ENCODE measurements around the gene ULK3. TPM values are rescaled to one million over a fixed set of nuclear protein-coding genes. Genes with fewer than 3 reads are reported as not detected.
A peak's percentile ranks its signal among the peaks of the same experiment; 100 is the strongest.

The ULK3 gene
- total and polyA plus RNA-seq, 2 of the 4 experiments (the other 2 are of a cell fraction): 11.8 to 22.7 TPM

DNA sequence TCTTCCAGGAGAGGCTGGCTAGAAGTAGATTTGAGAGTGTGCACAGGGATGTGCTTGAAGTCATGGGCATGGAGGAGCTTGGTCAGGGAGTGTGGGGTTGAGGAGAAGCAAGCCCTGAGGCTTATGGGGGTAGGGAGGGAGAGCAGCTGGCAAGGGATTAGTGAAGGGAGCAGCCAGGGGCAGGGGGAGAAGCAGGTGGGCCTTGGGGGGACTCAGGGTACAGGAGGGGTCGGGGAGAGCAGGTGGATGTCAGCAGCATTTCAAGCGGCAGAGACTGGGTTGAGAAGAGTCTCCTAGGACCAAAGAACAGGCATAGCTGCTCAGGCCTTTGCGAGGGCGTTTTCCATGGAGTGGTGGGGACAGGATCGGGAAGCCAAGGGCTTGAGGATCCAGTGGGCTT, 33.7 kb downstream of the ULK3 start:
- intact Hi-C loops (cut with micrococcal nuclease): no loop called here
- TF ChIP-seq FOS (IDR thresholded peaks at IDR 0.05; ENCODE audit: low read depth, low read length): no peak
- no peak for TF ChIP-seq MXI1 (IDR thresholded peaks at IDR 0.05; ENCODE audit: borderline replicate concordance, low read depth, low read length)
- TF ChIP-seq SMC3 (IDR thresholded peaks at IDR 0.05; ENCODE audit: low read depth, low read length): no peak
- no peak for TF ChIP-seq CTCF (conservative IDR thresholded peaks at IDR 0.05; ENCODE audit: low read depth, low read length)
- no peak for TF ChIP-seq NFE2L2 (IDR thresholded peaks at IDR 0.05; ENCODE audit: low read depth, low read length)
- Histone ChIP-seq H3K4me2 (ENCODE audit: low read depth, low read length) (no peak overlapping the region), H3K9me3 (ENCODE audit: control insufficient read depth, insufficient read depth, low read length) (no peaks in the 10 kb centered on the region), H3K4me3 (ENCODE audit: insufficient read depth, low read depth, low read length) (no peak overlapping the region), H2BK20ac (ENCODE audit: low read depth, low read length) (peak overlapping the region; percentile 42; the same call in 1 of the 2 replicates), H3K23ac (ENCODE audit: low read depth, low read length) (no peak overlapping the region), H3K27ac (ENCODE audit: insufficient read depth, low read length) (no peak overlapping the region), H3K9me1 (ENCODE audit: insufficient read depth, low read length) (peaks cover 5% of the 10 kb centered on the region), H4K91ac (ENCODE audit: insufficient read depth, low read depth, low read length) (no peak overlapping the region), H2BK15ac (ENCODE audit: low read depth, low read length) (no peak overlapping the region), H3K27me3 (ENCODE audit: control insufficient read depth, insufficient read depth, low read length) (peaks cover 3% of the 10 kb centered on the region; the same call in 1 of the 2 replicates), H3K56ac (ENCODE audit: extremely low read depth, insufficient read depth, low read length) (no peak overlapping the region), H2AFZ (replicated peaks; ENCODE audit: low read length, poor library complexity) (no peak overlapping the region), H3K14ac (replicated peaks; ENCODE audit: low read depth, low read length) (no peak overlapping the region; the same call in none of the 2 replicates), H2BK120ac (ENCODE audit: low read depth, low read length) (no peak overlapping the region), H2AK5ac (ENCODE audit: low read depth, low read length) (peak overlapping the region; percentile 43; the same call in 1 of the 2 replicates), H3K9ac (ENCODE audit: low read depth, low read length) (no peak overlapping the region), H3K18ac (ENCODE audit: low read depth, low read length) (no peak overlapping the region), H3K36me3 (ENCODE audit: control insufficient read depth, insufficient read depth, low read length) (peaks cover under 1% of the 10 kb centered on the region; the same call in 1 of the 2 replicates), H3K4ac (ENCODE audit: low read depth, low read length) (no peak overlapping the region), H3K4me1 (ENCODE audit: control insufficient read depth, insufficient read depth, low read length) (no peaks in the 10 kb centered on the region), H2BK5ac (ENCODE audit: low read depth, low read length, poor library complexity, severe bottlenecking) (no peak overlapping the region), H4K20me1 (ENCODE audit: insufficient read depth, low read length) (peaks cover 5% of the 10 kb centered on the region; the same call in 1 of the 2 replicates), H2AK9ac (replicated peaks; ENCODE audit: low read depth, low read length, poor library complexity) (peak overlapping the region; percentile 3), H4K5ac (ENCODE audit: low read depth, low read length) (no peak overlapping the region), H4K8ac (ENCODE audit: low read depth in 2 of 2, low read length in 2 of 2) (no peak overlapping the region), H3K79me1 (ENCODE audit: low read depth in 1 of 2, low read length in 2 of 2) (no peaks in the 10 kb centered on the region; a peak in 1 of 4 replicates)
- dilution Hi-C loops (cut with HindIII; ENCODE audit: low sequenced_read_pairs, unreplicated experiment): no loop called here
- 100% methylated on average over 2 of the region's 5 CpGs; no CpG with 5 or more reads in 1 of the 2 experiments for WGBS, 2 experiments (ENCODE audit: extremely low coverage in 2 of 2, insufficient read length in 1 of 2)
- no TSS peak for BruUV-seq (replicated peaks)
- POLR2A ChIA-PET (ENCODE audit: unreplicated experiment): no interaction called here
- DNase-seq: no peak
- in situ Hi-C loops (cut with MboI; ENCODE audit: low sequenced_read_pairs): no loop called here
- CTCF ChIA-PET: interaction anchor here (0.9 kb wide), 1 partner anchor 26 kb away, joined by 3 read pairs; no protein-coding TSS in a partner anchor
- ATAC-seq (ENCODE audit: low read depth): no peak

Measured in IMR-90 (cell line).